ENCODE results near the gene CSMD2.

The CSMD2 gene

GRCh38 chr1:33738536-33738935 is 426.5 kb downstream of the CSMD2 start:
- 91 to 92% methylated on average over 8 to 9 of the region's 9 CpGs for WGBS, 2 experiments (ENCODE audit: insufficient coverage in 2 of 2)
- Histone ChIP-seq H3K4me1 (ENCODE audit: control insufficient read depth, insufficient read depth, low read length, poor library complexity, severe bottlenecking) (no peaks in the 10 kb centered on the region), H3K4me3 (ENCODE audit: extremely low read depth, insufficient read depth, low read length, poor library complexity, severe bottlenecking) (no peak overlapping the region), H3K36me3 (ENCODE audit: control insufficient read depth, insufficient read depth, low read length) (no peaks in the 10 kb centered on the region), H3K27ac (ENCODE audit: low read depth, low read length, severe bottlenecking) (no peak overlapping the region), H3K9me3 (ENCODE audit: control insufficient read depth, low read length) (no peaks in the 10 kb centered on the region)

DNA sequence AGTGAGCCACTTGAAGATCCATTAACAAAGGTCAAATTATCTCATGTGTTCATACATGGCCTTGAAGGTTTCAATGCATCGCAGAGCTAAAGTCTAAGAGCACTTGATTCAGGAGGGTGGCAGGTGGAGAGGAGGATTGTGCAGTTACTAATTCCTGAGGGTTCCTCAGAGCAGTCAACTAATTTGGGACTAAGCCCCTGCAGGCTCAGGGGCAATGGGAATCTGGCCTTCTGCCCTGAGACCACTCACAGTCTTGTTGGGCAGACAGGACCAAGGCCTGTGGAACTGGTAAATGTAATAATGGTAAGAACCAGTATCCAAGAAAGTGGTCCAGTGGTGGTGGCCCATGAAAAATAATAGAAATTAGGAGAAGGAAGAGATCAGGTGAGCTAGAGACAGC is 428.5 kb downstream of the CSMD2 start:
- Histone ChIP-seq H3K4me1 (ENCODE audit: control insufficient read depth, insufficient read depth, low read length, poor library complexity, severe bottlenecking) (no peaks in the 10 kb centered on the region), H3K4me3 (ENCODE audit: extremely low read depth, insufficient read depth, low read length, poor library complexity, severe bottlenecking) (no peak overlapping the region), H3K36me3 (ENCODE audit: control insufficient read depth, insufficient read depth, low read length) (no peaks in the 10 kb centered on the region), H3K9me3 (ENCODE audit: control insufficient read depth, low read length) (no peaks in the 10 kb centered on the region), H3K27ac (ENCODE audit: low read depth, low read length, severe bottlenecking) (no peak overlapping the region)
- 100% methylated on average over 1 of the region's 1 CpG for WGBS, 2 experiments (ENCODE audit: insufficient coverage in 2 of 2)

DNA sequence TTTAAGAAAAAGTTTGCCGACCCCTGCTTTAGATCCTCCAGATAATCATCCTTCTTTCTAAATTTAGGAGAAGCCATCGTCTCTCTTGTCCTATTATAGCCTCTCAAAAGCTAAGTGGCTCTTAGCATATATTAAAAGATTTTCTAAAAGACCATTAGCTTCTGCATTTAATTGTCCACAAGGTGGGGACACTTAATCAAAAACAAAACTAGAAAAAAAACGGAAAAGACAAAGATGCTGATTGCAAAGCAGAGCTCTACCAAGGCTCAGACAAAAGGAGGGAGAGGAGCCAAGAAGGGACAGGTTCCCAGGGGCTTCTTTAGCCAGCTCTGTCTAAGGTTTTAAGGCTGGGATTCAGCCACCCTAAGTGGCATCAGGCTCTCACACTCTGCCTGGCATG is 429.4 kb downstream of the CSMD2 start:
- 76 to 93% methylated on average over 2 of the region's 3 CpGs for WGBS, 2 experiments (ENCODE audit: insufficient coverage in 2 of 2)
- no peak overlapping the region for H3K27ac ChIP-seq (ENCODE audit: low read depth, low read length, severe bottlenecking)
- H3K4me1 ChIP-seq (ENCODE audit: control insufficient read depth, insufficient read depth, low read length, poor library complexity, severe bottlenecking) = no peaks in the 10 kb centered on the region
- no peak overlapping the region for H3K4me3 ChIP-seq (ENCODE audit: extremely low read depth, insufficient read depth, low read length, poor library complexity, severe bottlenecking)
- H3K9me3 ChIP-seq (ENCODE audit: control insufficient read depth, low read length) = no peaks in the 10 kb centered on the region
- no peaks in the 10 kb centered on the region for H3K36me3 ChIP-seq (ENCODE audit: control insufficient read depth, insufficient read depth, low read length)

DNA sequence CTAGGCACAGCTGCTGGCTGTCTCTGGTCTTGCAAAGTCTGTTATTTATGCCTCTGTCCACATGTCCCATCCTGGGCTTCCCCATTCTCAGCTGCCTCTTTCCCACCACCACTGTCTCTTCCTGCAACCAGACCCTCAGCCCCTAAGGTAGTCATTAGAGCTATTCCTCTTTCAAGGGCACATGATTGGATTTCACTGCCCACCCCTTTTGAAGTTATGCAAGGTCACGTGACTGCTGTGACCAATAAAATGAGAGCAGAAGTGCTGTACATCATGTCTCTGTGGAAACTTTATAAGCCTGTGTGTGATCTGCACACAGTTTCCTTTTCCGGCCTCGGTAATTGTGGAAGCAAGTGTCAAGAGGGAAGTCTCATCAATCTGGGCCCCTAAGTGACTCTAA is 437.7 kb downstream of the CSMD2 start:
- H3K4me3 ChIP-seq (ENCODE audit: extremely low read depth, insufficient read depth, low read length, poor library complexity, severe bottlenecking) = no peak overlapping the region
- no peak overlapping the region for H3K27ac ChIP-seq (ENCODE audit: low read depth, low read length, severe bottlenecking)
- 94 to 98% methylated on average over 3 of the region's 3 CpGs for WGBS, 2 experiments (ENCODE audit: insufficient coverage in 2 of 2)
- H3K4me1 ChIP-seq (ENCODE audit: control insufficient read depth, insufficient read depth, low read length, poor library complexity, severe bottlenecking) = no peaks in the 10 kb centered on the region
- no peaks in the 10 kb centered on the region for H3K9me3 ChIP-seq (ENCODE audit: control insufficient read depth, low read length)
- no peaks in the 10 kb centered on the region for H3K36me3 ChIP-seq (ENCODE audit: control insufficient read depth, insufficient read depth, low read length)

DNA sequence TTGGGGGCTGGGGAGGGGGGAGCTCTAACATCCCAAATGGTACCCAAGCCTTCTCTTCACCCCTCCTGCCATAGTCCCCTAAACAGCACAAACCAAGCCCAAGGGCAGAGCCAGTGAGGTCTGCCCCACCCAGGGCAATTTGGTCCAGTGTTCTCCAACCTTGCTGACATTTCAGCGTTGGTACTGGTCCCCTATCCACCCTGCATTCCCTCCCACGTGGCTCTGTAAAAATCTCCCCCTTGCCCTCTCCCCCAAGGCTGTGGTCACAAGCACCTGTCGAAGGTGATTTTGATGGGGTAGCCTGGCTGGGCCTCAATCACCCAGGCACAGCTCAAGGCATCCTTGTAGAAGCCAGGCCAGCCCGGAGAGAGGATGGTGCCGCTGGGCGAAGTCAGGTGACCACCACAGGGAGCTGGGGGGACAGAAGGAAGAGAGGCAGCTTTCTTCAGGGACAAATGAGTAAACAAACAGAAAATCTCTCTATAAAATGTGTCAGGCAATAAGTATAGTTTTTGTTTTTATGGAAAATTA is 438.7 kb downstream of the CSMD2 start:
- no peak overlapping the region for H3K27ac ChIP-seq (ENCODE audit: low read depth, low read length, severe bottlenecking)
- 92 to 100% methylated on average over 1 to 2 of the region's 6 CpGs for WGBS, 2 experiments (ENCODE audit: insufficient coverage in 2 of 2)
- H3K36me3 ChIP-seq (ENCODE audit: control insufficient read depth, insufficient read depth, low read length) = no peaks in the 10 kb centered on the region

GRCh38 chr1:33725556-33726160 is 439.4 kb downstream of the CSMD2 start:
- Histone ChIP-seq H3K4me3 (ENCODE audit: extremely low read depth, insufficient read depth, low read length, poor library complexity, severe bottlenecking) (no peak overlapping the region), H3K27ac (ENCODE audit: low read depth, low read length, severe bottlenecking) (no peak overlapping the region), H3K9me3 (ENCODE audit: control insufficient read depth, low read length) (no peaks in the 10 kb centered on the region), H3K4me1 (ENCODE audit: control insufficient read depth, insufficient read depth, low read length, poor library complexity, severe bottlenecking) (no peaks in the 10 kb centered on the region), H3K36me3 (ENCODE audit: control insufficient read depth, insufficient read depth, low read length) (no peaks in the 10 kb centered on the region)
- 87 to 97% methylated on average over 4 of the region's 4 CpGs for WGBS, 2 experiments (ENCODE audit: insufficient coverage in 2 of 2)

More for the DNA sequence above, 438.7 kb downstream of the CSMD2 start:
- Histone ChIP-seq H3K4me1 (ENCODE audit: control insufficient read depth, insufficient read depth, low read length, poor library complexity, severe bottlenecking) (no peaks in the 10 kb centered on the region), H3K4me3 (ENCODE audit: extremely low read depth, insufficient read depth, low read length, poor library complexity, severe bottlenecking) (no peak overlapping the region), H3K9me3 (ENCODE audit: control insufficient read depth, low read length) (no peaks in the 10 kb centered on the region)

GRCh38 chr1:33725037-33725436 is 440.0 kb downstream of the CSMD2 start:
- H3K4me1 ChIP-seq (ENCODE audit: control insufficient read depth, insufficient read depth, low read length, poor library complexity, severe bottlenecking) = no peaks in the 10 kb centered on the region
- H3K4me3 ChIP-seq (ENCODE audit: extremely low read depth, insufficient read depth, low read length, poor library complexity, severe bottlenecking) = no peak overlapping the region
- no peaks in the 10 kb centered on the region for H3K36me3 ChIP-seq (ENCODE audit: control insufficient read depth, insufficient read depth, low read length)
- no peak overlapping the region for H3K27ac ChIP-seq (ENCODE audit: low read depth, low read length, severe bottlenecking)
- H3K9me3 ChIP-seq (ENCODE audit: control insufficient read depth, low read length) = no peaks in the 10 kb centered on the region
- 96 to 97% methylated on average over 6 of the region's 8 CpGs for WGBS, 2 experiments (ENCODE audit: insufficient coverage in 2 of 2)

GRCh38 chr1:33724348-33724747 is 440.7 kb downstream of the CSMD2 start:
- Histone ChIP-seq H3K4me1 (ENCODE audit: control insufficient read depth, insufficient read depth, low read length, poor library complexity, severe bottlenecking) (no peaks in the 10 kb centered on the region), H3K27ac (ENCODE audit: low read depth, low read length, severe bottlenecking) (no peak overlapping the region), H3K36me3 (ENCODE audit: control insufficient read depth, insufficient read depth, low read length) (no peaks in the 10 kb centered on the region), H3K4me3 (ENCODE audit: extremely low read depth, insufficient read depth, low read length, poor library complexity, severe bottlenecking) (no peak overlapping the region), H3K9me3 (ENCODE audit: control insufficient read depth, low read length) (no peaks in the 10 kb centered on the region)
- 87 to 92% methylated on average over 8 to 9 of the region's 11 CpGs for WGBS, 2 experiments (ENCODE audit: insufficient coverage in 2 of 2)

DNA sequence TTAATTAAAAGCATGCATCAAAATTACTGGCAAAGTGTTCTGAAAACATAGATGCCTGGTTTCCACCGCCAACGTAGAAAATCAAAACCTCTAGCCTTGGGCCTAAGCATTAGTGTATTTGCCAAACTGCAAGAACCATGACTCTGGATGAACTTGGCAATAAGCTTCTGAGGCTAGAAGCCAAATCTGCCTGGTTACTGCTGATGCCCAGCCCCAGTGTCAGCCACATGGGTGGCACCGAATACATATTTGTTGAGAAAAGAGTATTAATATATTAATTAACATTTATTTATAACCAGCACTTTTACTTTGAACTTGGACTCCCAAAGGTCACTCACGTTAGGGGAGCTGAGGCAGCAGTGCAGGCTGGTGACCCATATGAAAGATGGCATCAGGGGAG is 441.8 kb downstream of the CSMD2 start:
- Histone ChIP-seq H3K4me1 (ENCODE audit: control insufficient read depth, insufficient read depth, low read length, poor library complexity, severe bottlenecking) (no peaks in the 10 kb centered on the region), H3K4me3 (ENCODE audit: extremely low read depth, insufficient read depth, low read length, poor library complexity, severe bottlenecking) (no peak overlapping the region), H3K27ac (ENCODE audit: low read depth, low read length, severe bottlenecking) (no peak overlapping the region), H3K36me3 (ENCODE audit: control insufficient read depth, insufficient read depth, low read length) (no peaks in the 10 kb centered on the region), H3K9me3 (ENCODE audit: control insufficient read depth, low read length) (no peaks in the 10 kb centered on the region)
- 96 to 100% methylated on average over 2 to 3 of the region's 4 CpGs for WGBS, 2 experiments (ENCODE audit: insufficient coverage in 2 of 2)

DNA sequence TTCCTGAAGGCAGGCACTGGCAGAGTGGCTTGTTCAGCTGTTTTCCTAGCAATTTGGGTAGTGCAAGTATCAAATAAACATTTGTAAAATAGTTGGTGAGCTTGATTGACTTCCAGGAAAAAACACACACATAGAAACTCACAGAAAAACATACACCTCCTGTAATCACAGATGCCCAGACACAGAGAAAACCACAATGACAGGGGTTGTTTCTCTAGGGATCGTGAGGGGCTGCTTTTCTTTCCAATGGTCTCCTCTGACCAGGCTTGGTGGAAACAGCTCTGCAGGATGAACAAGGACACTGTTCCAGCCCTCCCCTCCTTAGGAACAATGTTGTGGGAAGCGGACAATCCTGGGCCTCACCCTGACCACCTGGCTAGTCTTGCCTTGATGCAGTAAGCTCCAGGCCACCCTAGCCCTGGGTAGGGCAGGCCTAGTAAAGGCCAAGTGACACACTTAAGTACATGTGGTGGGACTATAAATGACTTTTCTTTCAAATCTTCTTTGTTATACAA is 443.7 kb downstream of the CSMD2 start:
- H3K36me3 ChIP-seq (ENCODE audit: control insufficient read depth, insufficient read depth, low read length) = no peaks in the 10 kb centered on the region
- no peaks in the 10 kb centered on the region for H3K9me3 ChIP-seq (ENCODE audit: control insufficient read depth, low read length)
- H3K4me1 ChIP-seq (ENCODE audit: control insufficient read depth, insufficient read depth, low read length, poor library complexity, severe bottlenecking) = no peaks in the 10 kb centered on the region
- WGBS, 2 experiments (ENCODE audit: insufficient coverage in 2 of 2) = 100% methylated on average over 1 of the region's 2 CpGs; no CpG with 5 or more reads in 1 of the 2 experiments
- H3K4me3 ChIP-seq (ENCODE audit: extremely low read depth, insufficient read depth, low read length, poor library complexity, severe bottlenecking) = no peak overlapping the region
- H3K27ac ChIP-seq (ENCODE audit: low read depth, low read length, severe bottlenecking) = no peak overlapping the region

Data from mesodermal cell (in vitro differentiated cells).